MM.1S (cell line): ENCODE measurements around the gene DNAJC15.

Experiments
- DNase-seq: peaks from one replicate; pipeline ENCODE4 v3.0.0-alpha.2; 2015
- H2AFZ ChIP-seq: fragments of 300-600 bp; sonication (generic); 2 replicates; pipeline ENCODE4 v1.6.0; 2016; ENCODE audit warnings: antibody characterized with exemption, low read length
- H3F3A ChIP-seq: fragments of 300-600 bp; sonication (generic); 2 replicates; pipeline ENCODE4 v1.6.1; 2016; ENCODE audit warnings: mild to moderate bottlenecking, antibody characterized with exemption, low read length, moderate library complexity, mixed read lengths; ENCODE audit not compliant: insufficient read depth
- H3K27ac ChIP-seq: fragments of 300-600 bp; sonication (generic); 2 replicates; pipeline ENCODE4 v1.5.1; 2016; ENCODE audit warnings: mild to moderate bottlenecking, low read length
- H3K27me3 ChIP-seq: fragments of 300-600 bp; sonication (generic); replicated peaks from 2 replicates; pipeline ENCODE4 v1.6.0; 2016; ENCODE audit warnings: low read length; ENCODE audit not compliant: insufficient read depth
- H3K36me3 ChIP-seq: fragments of 300-600 bp; sonication (generic); replicated peaks from 2 replicates; pipeline ENCODE4 v1.6.1; 2016; ENCODE audit warnings: mild to moderate bottlenecking, low read length, mixed read lengths; ENCODE audit not compliant: insufficient read depth
- H3K4me1 ChIP-seq: fragments of 300-600 bp; sonication (generic); 2 replicates; pipeline ENCODE4 v1.6.1; 2016; ENCODE audit warnings: low read length, mixed read lengths
- H3K4me2 ChIP-seq: fragments of 300-600 bp; sonication (generic); 2 replicates; pipeline ENCODE4 v1.6.0; 2016; ENCODE audit warnings: low read depth, low read length
- H3K4me3 ChIP-seq: fragments of 300-600 bp; sonication (generic); 2 replicates; pipeline ENCODE4 v1.5.1; 2016; ENCODE audit warnings: low read length, mixed read lengths
- H3K79me2 ChIP-seq: fragments of 300-600 bp; sonication (generic); 2 replicates; pipeline ENCODE4 v1.6.1; 2016; ENCODE audit warnings: mixed run types, low read length, mixed read lengths
- H3K9ac ChIP-seq: fragments of 300-600 bp; sonication (generic); 2 replicates; pipeline ENCODE4 v1.6.1; 2016; ENCODE audit warnings: low read length, mixed read lengths
- H3K9me2 ChIP-seq: fragments of 300-600 bp; sonication (generic); replicated peaks from 2 replicates; pipeline ENCODE4 v1.6.1; 2016; ENCODE audit warnings: mild to moderate bottlenecking, low read length, mixed read lengths; ENCODE audit not compliant: insufficient read depth
- H3K9me3 ChIP-seq: fragments of 300-600 bp; sonication (generic); replicated peaks from 2 replicates; pipeline ENCODE4 v1.6.1; 2016; ENCODE audit warnings: mild to moderate bottlenecking, low read length, mixed read lengths; ENCODE audit not compliant: insufficient read depth
- H4K20me1 ChIP-seq: fragments of 300-600 bp; sonication (generic); 2 replicates; pipeline ENCODE4 v1.6.1; 2016; ENCODE audit warnings: mild to moderate bottlenecking, low read length, moderate library complexity, mixed read lengths; ENCODE audit not compliant: insufficient read depth
- CTCF ChIP-seq: fragments of 300-600 bp; sonication (generic); IDR thresholded peaks from 2 replicates; pipeline ENCODE4 v1.5.1; 2016; ENCODE audit warnings: antibody characterized with exemption, low read length, mixed read lengths
- EZH2 ChIP-seq: fragments of 300-600 bp; sonication (generic); optimal IDR thresholded peaks from 2 replicates; pipeline ENCODE3; 2017; ENCODE audit warnings: low read depth, mild to moderate bottlenecking, antibody characterized with exemption, low read length, mixed read lengths
- EZH2phosphoT487 ChIP-seq: fragments of 300-600 bp; sonication (generic); IDR thresholded peaks from 2 replicates; pipeline ENCODE4 v1.6.1; 2018; ENCODE audit warnings: antibody characterized with exemption, low read length

The DNAJC15 gene

GRCh38 chr13:43031881-43032280 lies 8.5 kb downstream of the DNAJC15 start:
- Histone ChIP-seq H3F3A (no peaks in the 10 kb centered on the region), H3K9me2 (no peaks in the 10 kb centered on the region), H3K27ac (no peak overlapping the region), H3K4me1 (no peaks in the 10 kb centered on the region), H3K36me3 (no peaks in the 10 kb centered on the region), H3K4me3 (no peak overlapping the region), H3K4me2 (no peak overlapping the region), H3K79me2 (peaks cover 74% of the 10 kb centered on the region), H4K20me1 (no peaks in the 10 kb centered on the region), H3K9me3 (no peaks in the 10 kb centered on the region), H3K9ac (no peak overlapping the region), H2AFZ (no peak overlapping the region), H3K27me3 (no peaks in the 10 kb centered on the region)
- DNase-seq = no peak
- TF ChIP-seq EZH2phosphoT487 = no peak
- TF ChIP-seq EZH2 = no peak
- no peak for TF ChIP-seq CTCF

GRCh38 chr13:43033038-43033437 lies 9.7 kb downstream of the DNAJC15 start:
- Histone ChIP-seq H3K4me1 (no peaks in the 10 kb centered on the region), H3K9me3 (no peaks in the 10 kb centered on the region), H3K79me2 (peaks cover 73% of the 10 kb centered on the region), H3K36me3 (no peaks in the 10 kb centered on the region), H2AFZ (no peak overlapping the region), H3K4me2 (no peak overlapping the region), H3K9me2 (no peaks in the 10 kb centered on the region), H3K27ac (no peak overlapping the region), H3F3A (no peaks in the 10 kb centered on the region), H4K20me1 (no peaks in the 10 kb centered on the region), H3K9ac (no peak overlapping the region), H3K4me3 (no peak overlapping the region), H3K27me3 (no peaks in the 10 kb centered on the region)
- TF ChIP-seq EZH2 (no peak), EZH2phosphoT487 (no peak), CTCF (no peak)
- DNase-seq = no peak

GRCh38 chr13:43036351-43037250 lies 13.2 kb downstream of the DNAJC15 start:
- TF ChIP-seq CTCF (no peak), EZH2 (no peak), EZH2phosphoT487 (no peak)
- H3K4me1 ChIP-seq = peaks cover 2% of the 10 kb centered on the region; the same call in 1 of the 2 replicates
- no peak overlapping the region for H3K27ac ChIP-seq
- H3K4me3 ChIP-seq = no peak overlapping the region
- H2AFZ ChIP-seq = no peak overlapping the region
- H3K9me3 ChIP-seq = no peaks in the 10 kb centered on the region
- H3K4me2 ChIP-seq = no peak overlapping the region
- DNase-seq = no peak
- no peaks in the 10 kb centered on the region for H3F3A ChIP-seq
- no peaks in the 10 kb centered on the region for H3K36me3 ChIP-seq
- peaks cover 55% of the 10 kb centered on the region for H3K79me2 ChIP-seq
- H3K9ac ChIP-seq = no peak overlapping the region
- H3K9me2 ChIP-seq = no peaks in the 10 kb centered on the region
- no peaks in the 10 kb centered on the region for H3K27me3 ChIP-seq
- no peaks in the 10 kb centered on the region for H4K20me1 ChIP-seq
